ENCODE data around the gene USP40. TPM values are rescaled to one million over a fixed set of nuclear protein-coding genes. Genes with fewer than 3 reads are reported as not detected.

USP40 gene
- total and polyA plus RNA-seq, 2 experiments from 2014 or later: 14.0 to 21.7 TPM

- H3K36me3 ChIP-seq: peaks cover 25% of the 10 kb centered on the region
- no peaks in the 10 kb centered on the region for H3K9me3 ChIP-seq (ENCODE audit: low read depth)
- no peak for DNase-seq (ENCODE audit: low read depth in 1 of 2, low spot score in 1 of 2)
- no peak overlapping the region for H3K4me3 ChIP-seq
- H3K4me1 ChIP-seq (ENCODE audit: low read depth): no peaks in the 10 kb centered on the region
- H3K27me3 ChIP-seq: no peaks in the 10 kb centered on the region
- H3K27ac ChIP-seq: no peak overlapping the region
- no peak for TF ChIP-seq CTCF (IDR thresholded peaks at IDR 0.05; ENCODE audit: low read depth, low read length)
These were observed 111.1 kb downstream of the USP40 start for GRCh38 chr2:233455491-233455890.

GRCh38 chr2:233455006-233455405, 111.6 kb downstream of the USP40 start:
- H3K9me3 ChIP-seq (ENCODE audit: low read depth): no peaks in the 10 kb centered on the region
- no peak overlapping the region for H3K27ac ChIP-seq
- H3K36me3 ChIP-seq: peaks cover 25% of the 10 kb centered on the region
- TF ChIP-seq CTCF (IDR thresholded peaks at IDR 0.05; ENCODE audit: low read depth, low read length): no peak
- H3K4me1 ChIP-seq (ENCODE audit: low read depth): no peaks in the 10 kb centered on the region
- no peaks in the 10 kb centered on the region for H3K27me3 ChIP-seq
- no peak for DNase-seq (ENCODE audit: low read depth in 1 of 2, low spot score in 1 of 2)
- no peak overlapping the region for H3K4me3 ChIP-seq

- TF ChIP-seq CTCF (IDR thresholded peaks at IDR 0.05; ENCODE audit: low read depth, low read length): no peak
- Histone ChIP-seq H3K27ac (no peak overlapping the region), H3K4me1 (ENCODE audit: low read depth) (no peaks in the 10 kb centered on the region), H3K36me3 (peaks cover 25% of the 10 kb centered on the region), H3K9me3 (ENCODE audit: low read depth) (no peaks in the 10 kb centered on the region), H3K27me3 (no peaks in the 10 kb centered on the region), H3K4me3 (no peak overlapping the region)
- DNase-seq (ENCODE audit: low read depth in 1 of 2, low spot score in 1 of 2): no peak
These were observed 112.7 kb downstream of the USP40 start for GRCh38 chr2:233453916-233454315.

GRCh38 chr2:233453111-233453915, 113.3 kb downstream of the USP40 start:
- no peak for DNase-seq (ENCODE audit: low read depth in 1 of 2, low spot score in 1 of 2)
- no peaks in the 10 kb centered on the region for H3K27me3 ChIP-seq
- no peak for TF ChIP-seq CTCF (IDR thresholded peaks at IDR 0.05; ENCODE audit: low read depth, low read length)
- peaks cover 21% of the 10 kb centered on the region for H3K36me3 ChIP-seq
- no peak overlapping the region for H3K4me3 ChIP-seq
- H3K4me1 ChIP-seq (ENCODE audit: low read depth): no peaks in the 10 kb centered on the region
- H3K27ac ChIP-seq: no peak overlapping the region
- H3K9me3 ChIP-seq (ENCODE audit: low read depth): no peaks in the 10 kb centered on the region

GRCh38 chr2:233451950-233452349, 114.6 kb downstream of the USP40 start:
- peaks cover 20% of the 10 kb centered on the region for H3K36me3 ChIP-seq
- no peak overlapping the region for H3K4me3 ChIP-seq
- DNase-seq (ENCODE audit: low read depth in 1 of 2, low spot score in 1 of 2): no peak
- H3K27ac ChIP-seq: no peak overlapping the region
- H3K4me1 ChIP-seq (ENCODE audit: low read depth): no peaks in the 10 kb centered on the region
- TF ChIP-seq CTCF (IDR thresholded peaks at IDR 0.05; ENCODE audit: low read depth, low read length): no peak
- no peaks in the 10 kb centered on the region for H3K27me3 ChIP-seq
- H3K9me3 ChIP-seq (ENCODE audit: low read depth): no peaks in the 10 kb centered on the region

All from cardiac muscle cell (in vitro differentiated cells and primary cell).